GM23338 (cell line): ENCODE results near the gene GPR149. TPM values are rescaled to one million over a fixed set of nuclear protein-coding genes. Genes with fewer than 3 reads are reported as not detected.

Experiments
- ATAC-seq: fragments of 200-7000 bp; cut with Tn5 transposase; 3 replicates; pipeline ENCODE4 v1.9.1; 2020
- DNase-seq: peaks from one replicate; pipeline ENCODE4 v3.0.0-alpha.2; 2015; ENCODE audit warnings: low spot score
- H2AFZ ChIP-seq: fragments of 200-600 bp; sonication (generic); 2 replicates; pipeline ENCODE4 v1.8.0; 2016; ENCODE audit warnings: antibody characterized with exemption, mild to moderate bottlenecking, moderate library complexity
- H3F3A ChIP-seq: fragments of 200-600 bp; sonication (generic); replicated peaks from 2 replicates; pipeline ENCODE4 v1.8.0; 2017; ENCODE audit warnings: antibody characterized with exemption, mixed run types, low read depth
- H3K27ac ChIP-seq: fragments of 200-600 bp; sonication (generic); 2 replicates; pipeline ENCODE4 v1.6.1; 2016; ENCODE audit warnings: low read depth
- H3K27me3 ChIP-seq: fragments of 200-600 bp; sonication (generic); 2 replicates; pipeline ENCODE4 v1.8.0; 2016; ENCODE audit warnings: mild to moderate bottlenecking, mixed run types, moderate library complexity; ENCODE audit not compliant: insufficient read depth
- H3K36me3 ChIP-seq: fragments of 200-600 bp; sonication (generic); 2 replicates; pipeline ENCODE4 v1.8.0; 2016; ENCODE audit warnings: mild to moderate bottlenecking; ENCODE audit not compliant: insufficient read depth
- H3K4me1 ChIP-seq: fragments of 200-600 bp; sonication (generic); 2 replicates; pipeline ENCODE4 v1.8.0; 2016; ENCODE audit warnings: mild to moderate bottlenecking, moderate library complexity; ENCODE audit not compliant: insufficient read depth
- H3K4me2 ChIP-seq: fragments of 200-600 bp; sonication (generic); 2 replicates; pipeline ENCODE4 v1.7.1; 2017; ENCODE audit warnings: mixed run types
- H3K4me3 ChIP-seq: fragments of 200-600 bp; sonication (generic); 2 replicates; pipeline ENCODE4 v1.6.1; 2016; ENCODE audit warnings: mixed run types
- H3K79me2 ChIP-seq: fragments of 200-600 bp; sonication (generic); replicated peaks from 2 replicates; pipeline ENCODE4 v1.8.0; 2017; ENCODE audit warnings: mild to moderate bottlenecking; ENCODE audit not compliant: insufficient read depth
- H3K9me2 ChIP-seq: fragments of 200-600 bp; sonication (generic); 2 replicates; pipeline ENCODE4 v1.8.0; 2017; ENCODE audit not compliant: insufficient read depth
- H4K20me1 ChIP-seq: fragments of 200-600 bp; sonication (generic); replicated peaks from 2 replicates; pipeline ENCODE4 v1.8.0; 2017; ENCODE audit warnings: mild to moderate bottlenecking; ENCODE audit not compliant: insufficient read depth
- H3K27ac Mint-ChIP-seq: 2 replicates; pipeline ENCODE4 v1.8.0; 2020; ENCODE audit warnings: inconsistent platforms, mild to moderate bottlenecking, moderate library complexity, mixed read lengths
- H3K27me3 Mint-ChIP-seq: 3 replicates; pipeline ENCODE4 v1.8.0; 2022; ENCODE audit warnings: low read depth, mild to moderate bottlenecking, moderate library complexity, mixed read lengths, inconsistent platforms; ENCODE audit not compliant: insufficient read depth, poor library complexity
- H3K36me3 Mint-ChIP-seq: 3 replicates; pipeline ENCODE4 v1.8.0; 2021; ENCODE audit warnings: low read depth, mild to moderate bottlenecking, inconsistent platforms, moderate library complexity, mixed read lengths
- H3K4me1 Mint-ChIP-seq: 3 replicates; pipeline ENCODE4 v1.8.0; 2020; ENCODE audit warnings: mild to moderate bottlenecking, inconsistent platforms, mixed read lengths
- H3K4me3 Mint-ChIP-seq: 3 replicates; pipeline ENCODE4 v1.8.0; 2021; ENCODE audit warnings: moderate library complexity, mild to moderate bottlenecking, inconsistent platforms, mixed read lengths
- H3K9me3 Mint-ChIP-seq: 3 replicates; pipeline ENCODE4 v1.8.0; 2020; ENCODE audit warnings: moderate library complexity, mild to moderate bottlenecking, inconsistent platforms, mixed read lengths
- CREB1 ChIP-seq: fragments of 250-450 bp; sonication (Bioruptor Pico); IDR thresholded peaks from 2 replicates; pipeline ENCODE4 v1.5.0; 2020; ENCODE audit warnings: low read depth, mild to moderate bottlenecking, moderate library complexity
- EZH2 ChIP-seq: fragments of 200-600 bp; sonication (generic); IDR thresholded peaks from one replicate; pipeline ENCODE4 v1.8.0; 2017; ENCODE audit warnings: antibody characterized with exemption, mild to moderate bottlenecking, low read depth; ENCODE audit not compliant: unreplicated experiment
- EZH2phosphoT487 ChIP-seq: fragments of 200-600 bp; sonication (generic); IDR thresholded peaks from one replicate; pipeline ENCODE4 v1.8.1; 2018; ENCODE audit warnings: antibody characterized with exemption; ENCODE audit not compliant: unreplicated experiment
- JUNB ChIP-seq: IDR thresholded peaks from one replicate; pipeline ENCODE4 v1.6.1; 2016; ENCODE audit warnings: antibody characterized with exemption; ENCODE audit not compliant: unreplicated experiment
- NANOG ChIP-seq: IDR thresholded peaks from 2 replicates; pipeline ENCODE4 v1.6.1; 2016; ENCODE audit warnings: antibody characterized with exemption, borderline replicate concordance
- STAT1 ChIP-seq: IDR thresholded peaks from one replicate; pipeline ENCODE4 v1.6.1; 2016; ENCODE audit warnings: antibody characterized with exemption; ENCODE audit not compliant: unreplicated experiment
- ZNF114 ChIP-seq: fragments of 250-450 bp; sonication (Bioruptor Pico); IDR thresholded peaks from 2 replicates; pipeline ENCODE4 v1.5.0; 2020; ENCODE audit warnings: mild to moderate bottlenecking, moderate library complexity
- ZNF331 ChIP-seq: fragments of 250-450 bp; sonication (Bioruptor Pico); IDR thresholded peaks from 2 replicates; pipeline ENCODE4 v1.5.0; 2020; ENCODE audit warnings: low read depth, mild to moderate bottlenecking, moderate library complexity
- ZNF462 ChIP-seq: fragments of 250-450 bp; sonication (Bioruptor Pico); IDR thresholded peaks from 2 replicates; pipeline ENCODE4 v1.5.0; 2020; ENCODE audit warnings: mild to moderate bottlenecking, moderate library complexity
- polyA plus RNA-seq: library from polyadenylated mRNA; unstranded; fragments of >200 nt; fragmentation: Nextera tagmentation; extraction: Ambion mirVana; gene quantifications from 2 replicates; pipeline ENCODE4 v1.2.1, GENCODE V29; 2016
- total RNA-seq: library from RNA; depleted of rRNA; stranded (reverse); fragments of >200 nt; shearing (Covaris generic); gene quantifications from 2 replicates; pipeline ENCODE4 v1.2.3, GENCODE V29; 2014
- TF ChIP-seq, protein P1 (sequence below): IDR thresholded peaks from one replicate; pipeline ENCODE4 v1.6.1; 2018; ENCODE audit warnings: antibody characterized with exemption; ENCODE audit not compliant: unreplicated experiment
- TF ChIP-seq, protein P2 (sequence below), 2 experiments: fragments of 200-600 bp in 1 of 2; sonication (generic) in 1 of 2; conservative IDR thresholded peaks; 2 replicates each; pipeline versions ENCODE4 v1.5.1 to v1.6.1; 2016 to 2017; ENCODE audit warnings: antibody characterized with exemption in 2 of 2, low read depth in 2 of 2, mild to moderate bottlenecking in 2 of 2, moderate library complexity in 1 of 2

GPR149 gene
- total and polyA plus RNA-seq, 2 experiments from 2014 or later: 0.11 to 0.21 TPM

GRCh38 chr3:154356009-154356408 lies 74.0 kb downstream of the GPR149 start:
- Histone ChIP-seq H3K79me2 (no peaks in the 10 kb centered on the region), H3K4me1 (no peaks in the 10 kb centered on the region), H3K27ac (no peak overlapping the region), H3F3A (no peaks in the 10 kb centered on the region), H3K9me2 (peaks cover 9% of the 10 kb centered on the region; the same call in 1 of the 2 replicates), H3K27me3 (no peaks in the 10 kb centered on the region), H3K4me2 (no peak overlapping the region), H3K36me3 (no peaks in the 10 kb centered on the region), H3K4me3 (no peak overlapping the region), H4K20me1 (no peaks in the 10 kb centered on the region), H2AFZ (no peak overlapping the region)
- TF ChIP-seq STAT1 (no peak), JUNB (no peak), NANOG (no peak), EZH2phosphoT487 (no peak), ZNF331 (no peak)
- DNase-seq (no peak), ATAC-seq (no peak)
- Mint-ChIP-seq H3K27ac (no peak overlapping the region), H3K4me3 (no peak overlapping the region), H3K36me3 (no peaks in the 10 kb centered on the region), H3K27me3 (no peaks in the 10 kb centered on the region), H3K4me1 (no peaks in the 10 kb centered on the region), H3K9me3 (peaks cover 2% of the 10 kb centered on the region; the same call in 2 of the 3 replicates)

DNA sequence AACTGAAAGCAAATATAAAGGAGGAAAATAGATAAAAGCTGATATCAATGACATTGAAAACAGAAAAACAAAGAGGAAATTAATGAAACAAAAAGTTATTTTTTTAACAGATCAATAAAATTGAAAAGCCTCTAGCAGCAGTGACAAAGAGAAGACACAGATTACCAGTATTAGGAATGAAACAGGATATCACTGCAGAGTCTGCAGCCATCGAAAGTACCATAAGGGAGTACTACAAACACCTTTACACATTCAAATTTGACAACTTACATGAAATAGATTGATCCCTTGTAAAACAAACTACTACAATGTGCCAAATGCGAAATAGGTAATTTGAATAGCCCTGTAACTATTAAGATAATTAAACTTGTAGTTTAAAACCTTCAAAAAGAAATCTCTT lies 80.8 kb downstream of the GPR149 start:
- H3K36me3 ChIP-seq: no peaks in the 10 kb centered on the region
- no peak overlapping the region for H3K27ac ChIP-seq
- DNase-seq (no peak), ATAC-seq (no peak)
- no peak overlapping the region for H3K4me3 Mint-ChIP-seq
- H3K36me3 Mint-ChIP-seq: no peaks in the 10 kb centered on the region
- no peaks in the 10 kb centered on the region for H3K27me3 Mint-ChIP-seq
- no peak overlapping the region; the same call in 1 of the 2 replicates for H3K27ac Mint-ChIP-seq
- no peaks in the 10 kb centered on the region for H4K20me1 ChIP-seq
- H3K9me3 Mint-ChIP-seq: no peaks in the 10 kb centered on the region; the same call in 2 of the 3 replicates
- peaks cover 7% of the 10 kb centered on the region; the same call in 2 of the 3 replicates for H3K4me1 Mint-ChIP-seq
- H3F3A ChIP-seq: no peaks in the 10 kb centered on the region
- no peak overlapping the region for H3K4me3 ChIP-seq
- H3K79me2 ChIP-seq: no peaks in the 10 kb centered on the region
- no peak overlapping the region for H2AFZ ChIP-seq
- H3K4me2 ChIP-seq: peak overlapping the region; percentile 8; the same call in 1 of the 2 replicates
- no peaks in the 10 kb centered on the region for H3K27me3 ChIP-seq
- H3K9me2 ChIP-seq: peaks cover 7% of the 10 kb centered on the region; the same call in 1 of the 2 replicates
- peaks cover 6% of the 10 kb centered on the region; the same call in 1 of the 2 replicates for H3K4me1 ChIP-seq
- no peak for TF ChIP-seq ZNF114
- no peak for TF ChIP-seq NANOG
- TF ChIP-seq EZH2: no peak
- TF ChIP-seq, protein P1, sequence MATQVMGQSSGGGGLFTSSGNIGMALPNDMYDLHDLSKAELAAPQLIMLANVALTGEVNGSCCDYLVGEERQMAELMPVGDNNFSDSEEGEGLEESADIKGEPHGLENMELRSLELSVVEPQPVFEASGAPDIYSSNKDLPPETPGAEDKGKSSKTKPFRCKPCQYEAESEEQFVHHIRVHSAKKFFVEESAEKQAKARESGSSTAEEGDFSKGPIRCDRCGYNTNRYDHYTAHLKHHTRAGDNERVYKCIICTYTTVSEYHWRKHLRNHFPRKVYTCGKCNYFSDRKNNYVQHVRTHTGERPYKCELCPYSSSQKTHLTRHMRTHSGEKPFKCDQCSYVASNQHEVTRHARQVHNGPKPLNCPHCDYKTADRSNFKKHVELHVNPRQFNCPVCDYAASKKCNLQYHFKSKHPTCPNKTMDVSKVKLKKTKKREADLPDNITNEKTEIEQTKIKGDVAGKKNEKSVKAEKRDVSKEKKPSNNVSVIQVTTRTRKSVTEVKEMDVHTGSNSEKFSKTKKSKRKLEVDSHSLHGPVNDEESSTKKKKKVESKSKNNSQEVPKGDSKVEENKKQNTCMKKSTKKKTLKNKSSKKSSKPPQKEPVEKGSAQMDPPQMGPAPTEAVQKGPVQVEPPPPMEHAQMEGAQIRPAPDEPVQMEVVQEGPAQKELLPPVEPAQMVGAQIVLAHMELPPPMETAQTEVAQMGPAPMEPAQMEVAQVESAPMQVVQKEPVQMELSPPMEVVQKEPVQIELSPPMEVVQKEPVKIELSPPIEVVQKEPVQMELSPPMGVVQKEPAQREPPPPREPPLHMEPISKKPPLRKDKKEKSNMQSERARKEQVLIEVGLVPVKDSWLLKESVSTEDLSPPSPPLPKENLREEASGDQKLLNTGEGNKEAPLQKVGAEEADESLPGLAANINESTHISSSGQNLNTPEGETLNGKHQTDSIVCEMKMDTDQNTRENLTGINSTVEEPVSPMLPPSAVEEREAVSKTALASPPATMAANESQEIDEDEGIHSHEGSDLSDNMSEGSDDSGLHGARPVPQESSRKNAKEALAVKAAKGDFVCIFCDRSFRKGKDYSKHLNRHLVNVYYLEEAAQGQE: no peak
- TF ChIP-seq, protein P2, sequence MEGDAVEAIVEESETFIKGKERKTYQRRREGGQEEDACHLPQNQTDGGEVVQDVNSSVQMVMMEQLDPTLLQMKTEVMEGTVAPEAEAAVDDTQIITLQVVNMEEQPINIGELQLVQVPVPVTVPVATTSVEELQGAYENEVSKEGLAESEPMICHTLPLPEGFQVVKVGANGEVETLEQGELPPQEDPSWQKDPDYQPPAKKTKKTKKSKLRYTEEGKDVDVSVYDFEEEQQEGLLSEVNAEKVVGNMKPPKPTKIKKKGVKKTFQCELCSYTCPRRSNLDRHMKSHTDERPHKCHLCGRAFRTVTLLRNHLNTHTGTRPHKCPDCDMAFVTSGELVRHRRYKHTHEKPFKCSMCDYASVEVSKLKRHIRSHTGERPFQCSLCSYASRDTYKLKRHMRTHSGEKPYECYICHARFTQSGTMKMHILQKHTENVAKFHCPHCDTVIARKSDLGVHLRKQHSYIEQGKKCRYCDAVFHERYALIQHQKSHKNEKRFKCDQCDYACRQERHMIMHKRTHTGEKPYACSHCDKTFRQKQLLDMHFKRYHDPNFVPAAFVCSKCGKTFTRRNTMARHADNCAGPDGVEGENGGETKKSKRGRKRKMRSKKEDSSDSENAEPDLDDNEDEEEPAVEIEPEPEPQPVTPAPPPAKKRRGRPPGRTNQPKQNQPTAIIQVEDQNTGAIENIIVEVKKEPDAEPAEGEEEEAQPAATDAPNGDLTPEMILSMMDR (conservative IDR thresholded peaks at IDR 0.05; ENCODE audit: low read depth in 2 of 2): no peak
- no peak for TF ChIP-seq ZNF462 (CRISPR knock-in tag)
- TF ChIP-seq EZH2phosphoT487: no peak
- TF ChIP-seq CREB1: no peak
